Left ventricle myocardium inferior (tissue), 1 donor: ENCODE measurements around the gene KCND2. TPM values are rescaled to one million over a fixed set of nuclear protein-coding genes. Genes with fewer than 3 reads are reported as not detected.

Source experiments
- DNase-seq: peaks from one replicate; pipeline ENCODE4 v3.0.0-alpha.2; 2020
- H3K27ac ChIP-seq: fragments of 200-600 bp; replicated peaks from 2 replicates; pipeline ENCODE4 v1.8.0; 2021
- H3K27me3 ChIP-seq: fragments of 200-600 bp; 2 replicates; pipeline ENCODE4 v1.8.0; 2021; ENCODE audit warnings: low read depth
- H3K36me3 ChIP-seq: fragments of 200-600 bp; 2 replicates; pipeline ENCODE4 v1.8.0; 2021
- H3K4me1 ChIP-seq: fragments of 200-600 bp; 2 replicates; pipeline ENCODE4 v1.8.0; 2021
- H3K4me3 ChIP-seq: fragments of 200-600 bp; 2 replicates; pipeline ENCODE4 v1.8.0; 2021; ENCODE audit warnings: mild to moderate bottlenecking, moderate library complexity
- H3K9me3 ChIP-seq: fragments of 200-600 bp; replicated peaks from 2 replicates; pipeline ENCODE4 v1.8.0; 2021
- intact Hi-C: fragments of 100-400 bp; cut with micrococcal nuclease; formaldehyde crosslinking; loops from one replicate; pipeline ENCODE4 v1.11.0; 2022
- total RNA-seq: library from RNA; stranded (reverse); fragmentation: NEBNext Ultra II Directional; extraction: Animal tissue kit (Norgen Biotek cat#: 25700); gene quantifications from one replicate; pipeline ENCODE4 v1.2.1, GENCODE V29; 2021
- TF ChIP-seq, protein P1 (sequence below): fragments of 200-600 bp; IDR thresholded peaks from 2 replicates; pipeline ENCODE4 v1.8.0; 2021; ENCODE audit warnings: antibody characterized with exemption, mild to moderate bottlenecking, borderline replicate concordance
- donor health status: DM: no; HTN: yes; CAD: no; lungs with severe emphysema.

The KCND2 gene
- total RNA-seq, 1 donor from 2014 or later = not detected

DNA sequence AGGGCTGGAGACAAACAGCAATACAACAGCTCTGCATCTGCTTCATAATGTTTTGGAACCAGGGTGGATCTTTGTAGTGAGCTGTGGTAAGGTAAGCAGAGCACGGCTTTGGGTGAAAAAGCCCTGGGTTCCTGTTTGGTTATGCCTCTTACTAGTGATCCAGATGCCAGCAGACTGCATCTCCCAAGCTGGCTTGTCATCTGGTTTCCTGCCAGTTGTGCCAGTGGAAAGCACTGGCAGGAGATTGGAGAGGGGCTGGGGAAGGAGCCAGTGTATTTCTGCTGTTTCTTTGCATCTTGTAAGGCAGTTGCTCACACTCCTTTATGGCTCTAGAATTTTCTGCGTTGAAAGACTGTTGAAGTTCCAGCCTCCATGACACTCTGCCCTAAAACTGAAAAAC is 447.3 kb downstream of the KCND2 start:
- Histone ChIP-seq H3K36me3 (no peaks in the 10 kb centered on the region), H3K4me1 (no peaks in the 10 kb centered on the region), H3K27ac (no peak overlapping the region), H3K4me3 (no peak overlapping the region), H3K27me3 (peaks cover 17% of the 10 kb centered on the region), H3K9me3 (no peaks in the 10 kb centered on the region)
- TF ChIP-seq, protein P1, sequence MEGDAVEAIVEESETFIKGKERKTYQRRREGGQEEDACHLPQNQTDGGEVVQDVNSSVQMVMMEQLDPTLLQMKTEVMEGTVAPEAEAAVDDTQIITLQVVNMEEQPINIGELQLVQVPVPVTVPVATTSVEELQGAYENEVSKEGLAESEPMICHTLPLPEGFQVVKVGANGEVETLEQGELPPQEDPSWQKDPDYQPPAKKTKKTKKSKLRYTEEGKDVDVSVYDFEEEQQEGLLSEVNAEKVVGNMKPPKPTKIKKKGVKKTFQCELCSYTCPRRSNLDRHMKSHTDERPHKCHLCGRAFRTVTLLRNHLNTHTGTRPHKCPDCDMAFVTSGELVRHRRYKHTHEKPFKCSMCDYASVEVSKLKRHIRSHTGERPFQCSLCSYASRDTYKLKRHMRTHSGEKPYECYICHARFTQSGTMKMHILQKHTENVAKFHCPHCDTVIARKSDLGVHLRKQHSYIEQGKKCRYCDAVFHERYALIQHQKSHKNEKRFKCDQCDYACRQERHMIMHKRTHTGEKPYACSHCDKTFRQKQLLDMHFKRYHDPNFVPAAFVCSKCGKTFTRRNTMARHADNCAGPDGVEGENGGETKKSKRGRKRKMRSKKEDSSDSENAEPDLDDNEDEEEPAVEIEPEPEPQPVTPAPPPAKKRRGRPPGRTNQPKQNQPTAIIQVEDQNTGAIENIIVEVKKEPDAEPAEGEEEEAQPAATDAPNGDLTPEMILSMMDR = no peak
- no peak for DNase-seq
- intact Hi-C loops = no loop called here

DNA sequence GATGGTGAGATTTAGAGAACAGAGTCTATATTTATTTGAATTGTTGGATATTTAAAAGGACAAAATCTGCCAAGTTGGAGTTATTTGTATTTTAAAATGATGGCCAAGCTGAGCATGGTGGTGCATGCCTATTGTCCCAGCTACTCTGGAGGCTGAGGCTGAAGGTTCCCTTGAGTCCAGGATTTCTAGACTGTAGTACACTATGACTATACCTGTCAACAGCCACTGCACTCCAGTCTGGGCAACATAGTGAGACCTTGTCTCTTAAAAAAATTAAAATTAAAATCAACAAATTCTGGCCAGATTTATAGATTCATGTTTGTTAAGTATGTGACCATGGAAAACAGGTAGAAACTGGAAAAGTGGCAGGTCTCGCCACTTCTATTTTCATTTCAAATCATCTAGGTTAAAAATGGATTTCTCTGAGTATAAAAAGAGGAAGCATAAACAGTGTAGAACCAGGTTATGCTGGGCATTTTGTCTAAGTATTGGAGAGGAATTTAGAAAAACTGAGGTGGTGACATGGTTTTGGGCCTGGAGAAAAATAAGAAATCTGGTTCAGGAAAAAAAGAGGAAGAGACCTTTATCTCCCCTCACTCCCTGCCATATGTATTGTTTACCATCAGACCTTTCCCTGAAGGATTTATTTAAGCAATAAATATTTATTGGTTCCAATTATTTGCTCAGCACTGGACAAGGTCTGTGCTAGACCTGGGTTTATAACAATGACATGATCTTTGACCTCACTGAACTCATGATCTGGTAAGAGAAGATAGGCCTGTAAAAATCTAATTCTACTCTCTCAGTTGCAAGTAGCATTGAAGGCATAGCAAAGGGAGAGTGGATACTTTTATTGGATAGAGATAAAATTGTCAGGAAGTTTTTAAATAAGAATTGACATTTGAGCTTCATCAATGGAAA is 450.8 kb downstream of the KCND2 start:
- Histone ChIP-seq H3K36me3 (no peaks in the 10 kb centered on the region), H3K27ac (no peak overlapping the region), H3K4me1 (no peaks in the 10 kb centered on the region), H3K27me3 (no peaks in the 10 kb centered on the region), H3K4me3 (no peak overlapping the region), H3K9me3 (no peaks in the 10 kb centered on the region)
- DNase-seq = no peak
- intact Hi-C loops = no loop called here
- TF ChIP-seq, protein P1 = no peak

GRCh38 chr7:120724448-120724847 is 451.5 kb downstream of the KCND2 start:
- Histone ChIP-seq H3K4me1 (no peaks in the 10 kb centered on the region), H3K4me3 (no peak overlapping the region), H3K9me3 (no peaks in the 10 kb centered on the region), H3K27ac (no peak overlapping the region), H3K36me3 (no peaks in the 10 kb centered on the region), H3K27me3 (no peaks in the 10 kb centered on the region)
- intact Hi-C loops = no loop called here
- DNase-seq = no peak
- TF ChIP-seq, protein P1 = no peak

- Histone ChIP-seq H3K36me3 (no peaks in the 10 kb centered on the region), H3K4me3 (peak overlapping the region; percentile 26), H3K4me1 (no peaks in the 10 kb centered on the region), H3K27ac (no peak overlapping the region), H3K9me3 (no peaks in the 10 kb centered on the region), H3K27me3 (no peaks in the 10 kb centered on the region)
- TF ChIP-seq, protein P1 = no peak
- DNase-seq = no peak
- intact Hi-C loops = no loop called here
These were observed 452.0 kb downstream of the KCND2 start for GRCh38 chr7:120724955-120725354.

DNA sequence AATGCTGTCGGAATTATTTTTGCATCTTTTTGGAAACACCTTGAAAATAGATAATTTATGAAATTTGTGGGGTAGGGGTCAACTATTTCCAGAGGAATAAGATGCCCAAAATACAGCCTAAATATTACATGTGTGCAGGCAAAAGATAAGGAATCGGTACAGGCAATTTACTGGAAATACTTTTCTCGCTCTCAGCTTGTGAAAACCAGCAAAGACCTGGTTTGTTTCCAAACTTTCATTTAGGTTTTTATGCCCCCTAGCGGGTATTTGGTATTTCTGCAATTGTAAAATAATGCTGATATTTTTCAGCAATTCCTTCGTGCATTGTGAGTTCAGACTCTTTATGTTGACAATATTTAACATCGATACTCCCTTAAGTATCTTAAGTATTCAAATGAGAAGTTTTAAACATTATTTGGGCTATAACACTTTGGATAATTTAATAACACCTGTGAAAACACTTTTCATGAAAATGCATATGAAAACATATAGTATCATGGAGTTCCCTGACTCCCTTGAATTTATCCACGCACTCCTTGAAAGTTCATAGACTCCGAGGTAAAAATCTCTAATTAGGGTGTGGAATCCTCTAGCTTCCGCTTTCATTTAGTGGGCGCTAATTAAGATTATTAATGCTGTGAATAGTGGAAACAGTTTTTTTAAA is 452.5 kb downstream of the KCND2 start:
- H3K9me3 ChIP-seq = no peaks in the 10 kb centered on the region
- no peaks in the 10 kb centered on the region for H3K27me3 ChIP-seq
- intact Hi-C loops = no loop called here
- TF ChIP-seq, protein P1 = peak; percentile 72
- DNase-seq = no peak
- peak overlapping the region; percentile 26 for H3K4me3 ChIP-seq
- H3K4me1 ChIP-seq = no peaks in the 10 kb centered on the region
- no peaks in the 10 kb centered on the region for H3K36me3 ChIP-seq
- H3K27ac ChIP-seq = no peak overlapping the region
